HAP-1 (cell line): ENCODE results near the gene SLC24A4.

Experiments
- DNase-seq, 2 experiments: peaks; one replicate each; pipeline ENCODE4 v3.0.0-alpha.2; 2016 to 2020; ENCODE audit warnings: low spot score in 2 of 2
- H3K27me3 ChIP-seq: fragments of 250-450 bp; sonication (Bioruptor Pico); 2 replicates; pipeline ENCODE4 v1.5.1; 2020; ENCODE audit warnings: low read depth, mild to moderate bottlenecking, moderate library complexity
- H3K36me3 ChIP-seq: fragments of 250-450 bp; sonication (Bioruptor Pico); replicated peaks from 2 replicates; pipeline ENCODE4 v1.5.1; 2020; ENCODE audit warnings: mild to moderate bottlenecking
- H3K4me1 ChIP-seq: fragments of 250-450 bp; sonication (Bioruptor Pico); 2 replicates; pipeline ENCODE4 v1.5.1; 2020; ENCODE audit warnings: mild to moderate bottlenecking
- H3K4me3 ChIP-seq: fragments of 250-450 bp; sonication (Bioruptor Pico); 2 replicates; pipeline ENCODE4 v1.5.1; 2020; ENCODE audit warnings: mild to moderate bottlenecking, moderate library complexity
- H3K9me3 ChIP-seq: fragments of 250-450 bp; sonication (Bioruptor Pico); 2 replicates; pipeline ENCODE4 v1.5.1; 2020; ENCODE audit warnings: mild to moderate bottlenecking, moderate library complexity
- in situ Hi-C: fragments of 300-500 bp; cut with MboI; formaldehyde crosslinking; loops from 3 replicates; pipeline ENCODE4 v1.14.3; 2020; ENCODE audit warnings: low sequenced_read_pairs, inconsistent platforms, mixed read lengths

Gene SLC24A4

GRCh38 chr14:92409043-92409442, 86.1 kb downstream of the SLC24A4 start:
- Histone ChIP-seq H3K4me3 (no peak overlapping the region), H3K9me3 (0 out of 2 replicates have a peak, but pooled peaks cover 4% of the 10 kb centered on the region), H3K27me3 (no peaks in the 10 kb centered on the region), H3K36me3 (no peaks in the 10 kb centered on the region), H3K4me1 (no peaks in the 10 kb centered on the region)
- no peak for DNase-seq
- in situ Hi-C loops, result no loop called here

- in situ Hi-C loops, result no loop called here
- no peaks in the 10 kb centered on the region for H3K36me3 ChIP-seq
- no peak overlapping the region for H3K4me3 ChIP-seq
- H3K27me3 ChIP-seq, result no peaks in the 10 kb centered on the region
- H3K9me3 ChIP-seq, result 0 out of 2 replicates have a peak, but pooled peaks cover 4% of the 10 kb centered on the region
- H3K4me1 ChIP-seq, result no peaks in the 10 kb centered on the region
- no peak for DNase-seq
Measured at GRCh38 chr14:92411135-92411534, 88.2 kb downstream of the SLC24A4 start.

GRCh38 chr14:92411941-92412340, 89.0 kb downstream of the SLC24A4 start:
- Histone ChIP-seq H3K4me3 (no peak overlapping the region), H3K36me3 (no peaks in the 10 kb centered on the region), H3K9me3 (0 out of 2 replicates have a peak, but pooled peaks cover 4% of the 10 kb centered on the region), H3K27me3 (no peaks in the 10 kb centered on the region), H3K4me1 (no peaks in the 10 kb centered on the region)
- no peak for DNase-seq
- in situ Hi-C loops, result no loop called here

GRCh38 chr14:92412912-92413311, 89.9 kb downstream of the SLC24A4 start:
- Histone ChIP-seq H3K4me1 (no peaks in the 10 kb centered on the region), H3K27me3 (no peaks in the 10 kb centered on the region), H3K9me3 (0 out of 2 replicates have a peak, but pooled peaks cover 4% of the 10 kb centered on the region), H3K36me3 (no peaks in the 10 kb centered on the region), H3K4me3 (no peak overlapping the region)
- no peak for DNase-seq
- in situ Hi-C loops, result no loop called here

GRCh38 chr14:92413379-92413778, 90.4 kb downstream of the SLC24A4 start:
- Histone ChIP-seq H3K4me1 (no peaks in the 10 kb centered on the region), H3K4me3 (no peak overlapping the region), H3K27me3 (no peaks in the 10 kb centered on the region), H3K9me3 (0 out of 2 replicates have a peak, but pooled peaks cover 4% of the 10 kb centered on the region), H3K36me3 (no peaks in the 10 kb centered on the region)
- DNase-seq, result no peak
- in situ Hi-C loops, result no loop called here

- in situ Hi-C loops, result no loop called here
- Histone ChIP-seq H3K4me1 (no peaks in the 10 kb centered on the region), H3K36me3 (no peaks in the 10 kb centered on the region), H3K27me3 (no peaks in the 10 kb centered on the region), H3K4me3 (no peak overlapping the region), H3K9me3 (no peaks in the 10 kb centered on the region)
- DNase-seq, result no peak
Measured at GRCh38 chr14:92414690-92415445, 91.9 kb downstream of the SLC24A4 start.

GRCh38 chr14:92415969-92416368, 93.0 kb downstream of the SLC24A4 start:
- DNase-seq, result no peak
- Histone ChIP-seq H3K27me3 (no peaks in the 10 kb centered on the region), H3K9me3 (no peaks in the 10 kb centered on the region), H3K4me1 (no peaks in the 10 kb centered on the region), H3K4me3 (no peak overlapping the region), H3K36me3 (no peaks in the 10 kb centered on the region)
- in situ Hi-C loops, result no loop called here

- DNase-seq, result no peak
- no peaks in the 10 kb centered on the region for H3K27me3 ChIP-seq
- H3K4me1 ChIP-seq, result no peaks in the 10 kb centered on the region
- no peaks in the 10 kb centered on the region for H3K36me3 ChIP-seq
- H3K9me3 ChIP-seq, result no peaks in the 10 kb centered on the region
- in situ Hi-C loops, result no loop called here
- H3K4me3 ChIP-seq, result no peak overlapping the region
Measured at GRCh38 chr14:92416544-92416943, 93.6 kb downstream of the SLC24A4 start.

GRCh38 chr14:92417759-92418158, 94.8 kb downstream of the SLC24A4 start:
- in situ Hi-C loops, result no loop called here
- no peak for DNase-seq
- H3K36me3 ChIP-seq, result no peaks in the 10 kb centered on the region
- H3K4me1 ChIP-seq, result no peaks in the 10 kb centered on the region; the same call in 1 of the 2 replicates
- no peak overlapping the region for H3K4me3 ChIP-seq
- H3K27me3 ChIP-seq, result no peaks in the 10 kb centered on the region
- no peaks in the 10 kb centered on the region for H3K9me3 ChIP-seq

- in situ Hi-C loops, result no loop called here
- no peaks in the 10 kb centered on the region; the same call in 1 of the 2 replicates for H3K4me1 ChIP-seq
- H3K4me3 ChIP-seq, result no peak overlapping the region
- DNase-seq, result no peak
- H3K9me3 ChIP-seq, result no peaks in the 10 kb centered on the region
- H3K27me3 ChIP-seq, result no peaks in the 10 kb centered on the region
- H3K36me3 ChIP-seq, result no peaks in the 10 kb centered on the region
Measured at GRCh38 chr14:92421751-92422150, 98.8 kb downstream of the SLC24A4 start.

- in situ Hi-C loops, result no loop called here
- no peaks in the 10 kb centered on the region; the same call in 1 of the 2 replicates for H3K4me1 ChIP-seq
- no peak for DNase-seq
- H3K36me3 ChIP-seq, result no peaks in the 10 kb centered on the region
- H3K27me3 ChIP-seq, result no peaks in the 10 kb centered on the region
- H3K9me3 ChIP-seq, result no peaks in the 10 kb centered on the region
- no peak overlapping the region for H3K4me3 ChIP-seq
Measured at GRCh38 chr14:92425101-92425500, 102.1 kb downstream of the SLC24A4 start.

- Histone ChIP-seq H3K4me1 (no peaks in the 10 kb centered on the region; the same call in 1 of the 2 replicates), H3K9me3 (no peaks in the 10 kb centered on the region), H3K27me3 (no peaks in the 10 kb centered on the region), H3K4me3 (no peak overlapping the region), H3K36me3 (no peaks in the 10 kb centered on the region)
- in situ Hi-C loops, result no loop called here
- no peak for DNase-seq
Measured at GRCh38 chr14:92426237-92426636, 103.3 kb downstream of the SLC24A4 start.

GRCh38 chr14:92427096-92427495, 104.1 kb downstream of the SLC24A4 start:
- no peak overlapping the region for H3K4me3 ChIP-seq

GRCh38 chr14:92430686-92431085, 107.7 kb downstream of the SLC24A4 start:
- Histone ChIP-seq H3K4me3 (no peak overlapping the region), H3K36me3 (no peaks in the 10 kb centered on the region), H3K27me3 (no peaks in the 10 kb centered on the region), H3K4me1 (no peaks in the 10 kb centered on the region), H3K9me3 (no peaks in the 10 kb centered on the region)
- DNase-seq, result no peak
- in situ Hi-C loops, result no loop called here

More at GRCh38 chr14:92427096-92427495, 104.1 kb downstream of the SLC24A4 start:
- no peaks in the 10 kb centered on the region for H3K36me3 ChIP-seq
- H3K27me3 ChIP-seq, result no peaks in the 10 kb centered on the region
- no peaks in the 10 kb centered on the region for H3K4me1 ChIP-seq
- H3K9me3 ChIP-seq, result no peaks in the 10 kb centered on the region
- DNase-seq, result no peak
- in situ Hi-C loops, result no loop called here
